ENCODE data around the gene COL6A2.

COL6A2 gene

GRCh38 chr21:46114963-46115362, 17.1 kb downstream of the COL6A2 start:
- DNase-seq (ENCODE audit: low spot score), result no peak

- DNase-seq (ENCODE audit: low spot score), result no peak
Measured at GRCh38 chr21:46115441-46116188, 17.7 kb downstream of the COL6A2 start.

- no peak for DNase-seq (ENCODE audit: low spot score)
Measured at GRCh38 chr21:46116189-46116775, 18.4 kb downstream of the COL6A2 start.

GRCh38 chr21:46116776-46117585, 19.1 kb downstream of the COL6A2 start:
- no peak for DNase-seq (ENCODE audit: low spot score)

- DNase-seq (ENCODE audit: low spot score), result no peak
Measured at GRCh38 chr21:46117586-46118315, 19.8 kb downstream of the COL6A2 start.

GRCh38 chr21:46118316-46119143, 20.6 kb downstream of the COL6A2 start:
- DNase-seq (ENCODE audit: low spot score), result no peak

- DNase-seq (ENCODE audit: low spot score), result no peak
Measured at GRCh38 chr21:46119144-46119636, 21.3 kb downstream of the COL6A2 start.

- DNase-seq (ENCODE audit: low spot score), result no peak
Measured at GRCh38 chr21:46119637-46120271, 21.8 kb downstream of the COL6A2 start.

- no peak for DNase-seq (ENCODE audit: low spot score)
Measured at GRCh38 chr21:46120301-46121285, 22.7 kb downstream of the COL6A2 start.

GRCh38 chr21:46121286-46122221, 23.6 kb downstream of the COL6A2 start:
- no peak for DNase-seq (ENCODE audit: low spot score)

GRCh38 chr21:46122237-46122671, 24.3 kb downstream of the COL6A2 start:
- DNase-seq (ENCODE audit: low spot score), result no peak

- no peak for DNase-seq (ENCODE audit: low spot score)
Measured at GRCh38 chr21:46122758-46123683, 25.1 kb downstream of the COL6A2 start.

- DNase-seq (ENCODE audit: low spot score), result no peak
Measured at GRCh38 chr21:46124083-46124925, 26.4 kb downstream of the COL6A2 start.

- no peak for DNase-seq (ENCODE audit: low spot score)
Measured at GRCh38 chr21:46124926-46125845, 27.3 kb downstream of the COL6A2 start.

- DNase-seq (ENCODE audit: low spot score), result no peak
Measured at GRCh38 chr21:46125846-46126301, 28.0 kb downstream of the COL6A2 start.

Measured in kidney capillary endothelial cell (primary cell).